Pancreas (tissue), 10 donors: ENCODE measurements around the gene USP14. TPM values are rescaled to one million over a fixed set of nuclear protein-coding genes. Genes with fewer than 3 reads are reported as not detected.

ENCODE experiments used
- ATAC-seq, 4 donors: fragments of 200-7000 bp; cut with Tn5 transposase; one replicate each; pipeline versions ENCODE4 v1.8.0 to v1.9.1; 2020; ENCODE audit warnings: mild to moderate bottlenecking in 4 of 4, moderate library complexity in 4 of 4
- DNase-seq, 6 donors: peaks; one replicate each; pipeline ENCODE4 v3.0.0-alpha.2; 2020
- FAIRE-seq: peaks from 2 replicates; lab custom pipeline; 2012; peaks lifted over from hg19 to GRCh38; lab: Jason Lieb, UNC
- H3K27ac ChIP-seq, 4 donors: fragments of 200-600 bp; sonication (generic); 1 replicate in 3 of 4; 2 replicates in 1 of 4; pipeline versions ENCODE4 v1.5.0 to v1.8.0; 2020
- H3K27me3 ChIP-seq, 4 donors: fragments of 200-600 bp; one replicate each; pipeline ENCODE4 v1.8.0; 2021
- H3K36me3 ChIP-seq, 3 donors: fragments of 200-600 bp; sonication (generic) in 1 of 3; one replicate each; pipeline versions ENCODE4 v1.5.0 to v1.8.0; 2020 to 2021
- H3K4me1 ChIP-seq, 3 donors: fragments of 200-600 bp; one replicate each; pipeline ENCODE4 v1.8.0; 2021
- H3K4me3 ChIP-seq, 4 donors: fragments of 200-600 bp; sonication (generic) in 2 of 4; one replicate each; pipeline versions ENCODE4 v1.5.0 to v1.8.0; 2020 to 2021
- H3K9me3 ChIP-seq, 4 donors: fragments of 200-600 bp; one replicate each; pipeline ENCODE4 v1.8.0; 2021
- WGBS, 2 donors: extraction: QIAGEN DNeasy Blood & Tissue Kit; methylation state at CpG; one replicate each; pipeline ENCODE4 v1.1.7; 2013; 5-methylcytosine and 5-hydroxymethylcytosine counted together
- intact Hi-C, 3 donors: fragments of 100-400 bp; cut with DNase I; formaldehyde crosslinking; loops; one replicate each; pipeline versions ENCODE4 v1.11.1 to v1.14.2; 2022
- polyA plus RNA-seq, 2 donors: library from polyadenylated mRNA; stranded (reverse); fragments of 200-250 nt; gene quantifications; one replicate each; pipeline ENCODE4 v1.2.3, GENCODE V29; 2013
- total RNA-seq, 6 donors: library from RNA; stranded (reverse); fragmentation: NEBNext Ultra II Directional in 4 of 6; extraction: Animal tissue kit (Norgen Biotek cat#: 25700) in 4 of 6; gene quantifications; one replicate each; pipeline versions ENCODE4 v1.2.1 to v1.2.4, GENCODE V29; 2021 to 2023
- TF ChIP-seq, protein P1 (sequence below), 4 donors: fragments of 200-600 bp; sonication (generic) in 3 of 4; IDR thresholded peaks; one replicate each; pipeline versions ENCODE4 v1.5.0 to v1.8.0; 2021; ENCODE audit warnings: antibody characterized with exemption in 4 of 4
- donor health status: healthy with polysubstance abuse.
- donor health status: DM: no; HTN: no; CAD: no; lungs with moderate emphysema.
- donor health status: DM: no; HTN: no; CAD: no.
- donor health status: control.
- donor health status: control.
- donor health status: Bipolar disorder and iron deficiency.
- donor health status: DM: yes; HTN: yes; CAD: no.
- donor health status: DM: no; HTN: no; CAD: no.
- donor health status: DM: no; HTN: no; CAD: no.
- donor health status: DM: yes; HTN: yes; CAD: no.

Gene USP14
- total and polyA plus RNA-seq, 8 donors: 6.8 to 21.4 (median 15.5) TPM

DNA sequence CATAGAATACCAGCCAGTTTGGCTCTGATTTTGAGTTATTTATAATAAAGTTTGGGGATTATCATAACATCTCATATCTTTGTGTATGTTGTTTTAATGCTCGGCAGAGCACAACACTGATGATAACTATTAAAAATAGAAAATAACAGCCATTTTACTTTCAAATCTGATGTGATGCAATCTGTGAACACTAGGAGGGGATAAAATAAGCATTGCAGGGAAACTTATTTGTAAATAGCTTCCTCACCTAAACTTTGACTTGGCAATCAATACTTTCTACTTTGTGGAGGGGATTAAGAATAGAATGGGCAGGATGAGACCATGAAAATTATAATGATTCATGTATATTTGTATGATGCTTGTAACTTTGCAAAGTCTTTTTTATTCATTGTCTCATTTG lies 54.4 kb downstream of the USP14 start:
- FAIRE-seq (peak; percentile 45), DNase-seq (no peak), ATAC-seq (no peak)
- H3K9me3 ChIP-seq: no peaks in the 10 kb centered on the region
- no peak overlapping the region for H3K27ac ChIP-seq
- H3K4me1 ChIP-seq: peaks cover 0 to 5% (median 0%) of the 10 kb centered on the region in 3 donors
- TF ChIP-seq, protein P1, sequence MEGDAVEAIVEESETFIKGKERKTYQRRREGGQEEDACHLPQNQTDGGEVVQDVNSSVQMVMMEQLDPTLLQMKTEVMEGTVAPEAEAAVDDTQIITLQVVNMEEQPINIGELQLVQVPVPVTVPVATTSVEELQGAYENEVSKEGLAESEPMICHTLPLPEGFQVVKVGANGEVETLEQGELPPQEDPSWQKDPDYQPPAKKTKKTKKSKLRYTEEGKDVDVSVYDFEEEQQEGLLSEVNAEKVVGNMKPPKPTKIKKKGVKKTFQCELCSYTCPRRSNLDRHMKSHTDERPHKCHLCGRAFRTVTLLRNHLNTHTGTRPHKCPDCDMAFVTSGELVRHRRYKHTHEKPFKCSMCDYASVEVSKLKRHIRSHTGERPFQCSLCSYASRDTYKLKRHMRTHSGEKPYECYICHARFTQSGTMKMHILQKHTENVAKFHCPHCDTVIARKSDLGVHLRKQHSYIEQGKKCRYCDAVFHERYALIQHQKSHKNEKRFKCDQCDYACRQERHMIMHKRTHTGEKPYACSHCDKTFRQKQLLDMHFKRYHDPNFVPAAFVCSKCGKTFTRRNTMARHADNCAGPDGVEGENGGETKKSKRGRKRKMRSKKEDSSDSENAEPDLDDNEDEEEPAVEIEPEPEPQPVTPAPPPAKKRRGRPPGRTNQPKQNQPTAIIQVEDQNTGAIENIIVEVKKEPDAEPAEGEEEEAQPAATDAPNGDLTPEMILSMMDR (IDR thresholded peaks at IDR 0.05): no peak
- H3K4me3 ChIP-seq: no peak overlapping the region
- 71 to 80% methylated on average over 1 of the region's 1 CpG for WGBS, 2 donors
- intact Hi-C loops: no loop called here
- peaks cover 0 to 54% (median 14%) of the 10 kb centered on the region in 3 donors for H3K36me3 ChIP-seq
- H3K27me3 ChIP-seq: no peaks in the 10 kb centered on the region

DNA sequence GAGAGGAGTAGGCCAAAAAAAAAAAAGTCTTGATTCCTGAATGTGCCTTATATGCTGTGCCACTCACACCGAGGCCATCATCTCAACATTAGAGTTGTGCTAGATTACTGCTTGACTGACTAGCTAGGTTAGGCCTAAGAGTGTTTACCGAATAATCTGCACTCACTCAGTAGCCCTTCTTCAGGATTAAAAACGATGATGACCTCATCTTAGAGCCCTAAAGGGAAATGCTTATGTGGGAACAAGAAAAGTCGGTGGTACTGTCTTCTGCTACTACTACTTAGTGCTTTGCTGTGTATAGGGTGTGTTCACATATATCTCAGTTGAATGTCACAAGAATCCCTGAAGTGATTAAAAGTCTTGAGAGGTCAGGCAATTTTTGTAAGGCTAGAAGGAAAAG lies 55.1 kb downstream of the USP14 start:
- Histone ChIP-seq H3K36me3 (peaks cover 0 to 57% (median 14%) of the 10 kb centered on the region in 3 donors), H3K27me3 (no peaks in the 10 kb centered on the region), H3K9me3 (no peaks in the 10 kb centered on the region), H3K27ac (no peak overlapping the region), H3K4me3 (no peak overlapping the region), H3K4me1 (peaks cover 0 to 5% (median 0%) of the 10 kb centered on the region in 3 donors)
- TF ChIP-seq, protein P1 (IDR thresholded peaks at IDR 0.05): no peak
- DNase-seq: no peak
- no peak for FAIRE-seq
- no peak for ATAC-seq
- intact Hi-C loops: no loop called here
- 87 to 92% methylated on average over 4 of the region's 4 CpGs for WGBS, 2 donors

DNA sequence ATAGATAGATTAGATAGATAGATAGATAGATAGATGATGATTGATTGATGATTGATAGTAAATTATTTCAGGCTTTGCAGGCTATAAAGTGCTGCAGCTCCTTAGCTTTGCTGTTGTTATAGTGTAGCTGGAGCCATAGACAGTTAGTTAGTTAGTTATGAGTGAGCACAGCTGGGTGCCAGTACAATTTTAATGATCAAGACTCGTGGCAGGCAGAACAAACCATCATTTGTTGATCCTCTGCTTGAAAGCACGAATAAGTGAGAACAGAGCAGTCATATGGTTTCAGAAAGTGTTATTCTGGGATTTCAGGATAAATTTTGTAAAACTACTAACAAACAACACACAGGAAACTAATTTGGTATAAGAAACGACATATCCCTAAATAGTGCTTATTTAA lies 55.6 kb downstream of the USP14 start:
- H3K9me3 ChIP-seq: no peaks in the 10 kb centered on the region
- 73 to 75% methylated on average over 3 of the region's 3 CpGs for WGBS, 2 donors
- peaks cover 0 to 5% (median 0%) of the 10 kb centered on the region in 3 donors for H3K4me1 ChIP-seq
- TF ChIP-seq, protein P1 (IDR thresholded peaks at IDR 0.05): no peak
- H3K4me3 ChIP-seq: no peak overlapping the region
- FAIRE-seq (no peak), DNase-seq (no peak), ATAC-seq (no peak)
- no peaks in the 10 kb centered on the region for H3K27me3 ChIP-seq
- H3K36me3 ChIP-seq: peaks cover 0 to 59% (median 14%) of the 10 kb centered on the region in 3 donors
- intact Hi-C loops: no loop called here
- H3K27ac ChIP-seq: no peak overlapping the region

DNA sequence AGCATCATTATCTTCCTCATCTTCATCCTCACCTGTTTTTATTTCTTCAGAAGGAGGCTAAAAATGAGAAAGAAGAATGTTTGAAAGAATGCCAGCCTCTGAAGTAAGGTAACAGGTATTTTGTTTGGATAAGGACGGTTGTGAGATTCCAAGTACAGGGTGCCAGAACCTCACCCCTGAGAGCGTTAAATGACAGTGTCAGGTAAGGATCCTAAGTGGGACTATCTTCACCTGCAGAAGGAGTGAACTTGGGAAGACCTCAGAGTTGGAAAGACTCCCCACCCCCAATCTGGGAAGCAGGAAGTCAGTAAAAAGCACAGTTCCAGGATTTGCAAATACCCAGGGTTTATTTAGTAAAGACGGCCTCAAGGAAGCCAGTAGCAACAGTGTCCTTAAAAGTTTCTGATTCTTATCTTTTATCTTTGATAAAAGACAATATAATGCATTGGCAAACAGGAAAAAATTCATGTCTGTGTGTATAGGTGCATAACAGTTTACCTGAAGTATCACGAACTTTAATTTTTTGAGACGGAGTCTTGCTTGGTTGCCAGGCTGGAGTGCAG lies 57.2 kb downstream of the USP14 start:
- no peak overlapping the region for H3K4me3 ChIP-seq
- FAIRE-seq: no peak
- DNase-seq: no peak
- H3K27ac ChIP-seq: no peak overlapping the region
- peaks cover 0 to 59% (median 14%) of the 10 kb centered on the region in 3 donors for H3K36me3 ChIP-seq
- intact Hi-C loops: no loop called here
- no peaks in the 10 kb centered on the region for H3K27me3 ChIP-seq
- WGBS, 2 donors: 63 to 70% methylated on average over 5 of the region's 5 CpGs
- H3K9me3 ChIP-seq: no peaks in the 10 kb centered on the region
- TF ChIP-seq, protein P1 (IDR thresholded peaks at IDR 0.05): no peak
- no peak for ATAC-seq
- H3K4me1 ChIP-seq: no peaks in the 10 kb centered on the region

DNA sequence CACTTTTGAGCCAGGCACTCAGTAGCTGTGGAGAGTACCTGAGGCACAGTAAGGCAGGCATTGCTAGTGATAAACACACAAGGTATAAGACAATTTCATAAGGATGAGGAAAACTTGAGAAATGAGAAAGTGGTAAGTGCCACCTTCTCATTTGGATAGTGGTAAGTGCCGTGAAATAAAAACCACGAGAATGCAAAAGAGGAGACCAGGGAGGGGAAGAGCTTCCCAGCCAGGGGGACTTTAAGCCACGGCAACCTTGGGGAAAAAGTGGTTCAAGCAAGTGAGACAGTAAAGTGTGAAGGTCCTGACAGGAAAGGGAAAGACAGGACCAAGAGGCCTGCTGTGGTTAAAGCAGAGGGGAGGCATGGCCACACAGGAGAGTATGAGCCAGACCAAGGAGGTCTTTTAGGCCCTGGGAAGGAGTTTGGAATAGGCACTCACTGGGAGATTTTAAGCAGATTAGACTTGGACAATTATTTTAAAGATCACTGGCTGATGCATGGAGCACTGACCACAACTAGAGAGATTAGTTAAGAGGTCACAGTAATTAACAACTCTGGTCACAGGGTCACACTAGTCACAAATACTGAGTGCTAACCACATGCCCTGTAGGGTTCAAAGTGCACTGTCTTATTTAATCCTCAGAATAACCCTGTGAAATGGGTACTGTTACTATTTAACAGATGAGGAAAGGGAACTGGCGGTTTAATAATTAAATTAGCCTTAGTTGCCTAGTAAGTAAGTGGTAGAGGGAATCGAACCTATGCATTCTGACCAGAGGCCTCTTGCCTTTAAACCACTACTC lies 59.4 kb downstream of the USP14 start:
- ATAC-seq (no peak), FAIRE-seq (no peak), DNase-seq (no peak)
- intact Hi-C loops: no loop called here
- Histone ChIP-seq H3K4me1 (no peaks in the 10 kb centered on the region), H3K27me3 (no peaks in the 10 kb centered on the region), H3K9me3 (no peaks in the 10 kb centered on the region), H3K4me3 (no peak overlapping the region), H3K27ac (no peak overlapping the region), H3K36me3 (peaks cover 0 to 52% (median 0%) of the 10 kb centered on the region in 3 donors)
- TF ChIP-seq, protein P1 (IDR thresholded peaks at IDR 0.05): no peak
- WGBS, 2 donors: 91 to 92% methylated on average over 5 of the region's 5 CpGs
